ENCODE data around the gene DACH1. TPM values are rescaled to one million over a fixed set of nuclear protein-coding genes. Genes with fewer than 3 reads are reported as not detected.
"Not testable (repeated sequence)": the region's sequence is repeated elsewhere in the genome, so short reads cannot be mapped to it uniquely, and the experiment has no call there.

The DACH1 gene
- total RNA-seq, 5 donors from 2014 or later (not counting 1 experiment from before 2014, with no cell fraction given): 0.13 to 1.2 (median 0.23) TPM

GRCh38 chr13:71780546-71780945 is 86.5 kb downstream of the DACH1 start:
- H3K4me1 Mint-ChIP-seq: no peaks in the 10 kb centered on the region
- CTCF ChIA-PET: no interaction called here
- Histone ChIP-seq H3K9me3 (no peaks in the 10 kb centered on the region), H3K4me1 (ENCODE audit: control insufficient read depth in 1 of 2, extremely low read depth in 1 of 2, insufficient read depth in 2 of 2, low read length in 2 of 2) (no peaks in the 10 kb centered on the region), H3K36me3 (ENCODE audit: control insufficient read depth in 2 of 2, extremely low read depth in 1 of 2, insufficient read depth in 1 of 2, low read length in 1 of 2) (no peaks in the 10 kb centered on the region), H3K4me3 (ENCODE audit: control insufficient read depth in 1 of 2, extremely low read depth in 1 of 2, low read length in 1 of 2) (no peak overlapping the region), H3K27me3 (replicated peaks in 1 of 2; ENCODE audit: control insufficient read depth in 2 of 2, extremely low read depth in 1 of 2, insufficient read depth in 2 of 2, low read length in 1 of 2) (no peaks in the 10 kb centered on the region), H3K27ac (ENCODE audit: low read length) (no peak overlapping the region)
- no peaks in the 10 kb centered on the region for H3K36me3 Mint-ChIP-seq
- POLR2A ChIA-PET: interaction anchor here in 1 of 2 donors (0.5 kb wide), 1 partner anchor 636 kb away, joined by 3 read pairs; no protein-coding TSS in a partner anchor
- WGBS (ENCODE audit: insufficient coverage): no CpG with 5 or more reads among the region's 5 CpGs
- H3K27ac Mint-ChIP-seq: no peak overlapping the region
- no peak for ATAC-seq (replicated peaks in 1 of 4)
- no peak for DNase-seq
- H3K4me3 Mint-ChIP-seq: no peak overlapping the region
- no peaks in the 10 kb centered on the region for H3K27me3 Mint-ChIP-seq
- no peaks in the 10 kb centered on the region for H3K9me3 Mint-ChIP-seq

DNA sequence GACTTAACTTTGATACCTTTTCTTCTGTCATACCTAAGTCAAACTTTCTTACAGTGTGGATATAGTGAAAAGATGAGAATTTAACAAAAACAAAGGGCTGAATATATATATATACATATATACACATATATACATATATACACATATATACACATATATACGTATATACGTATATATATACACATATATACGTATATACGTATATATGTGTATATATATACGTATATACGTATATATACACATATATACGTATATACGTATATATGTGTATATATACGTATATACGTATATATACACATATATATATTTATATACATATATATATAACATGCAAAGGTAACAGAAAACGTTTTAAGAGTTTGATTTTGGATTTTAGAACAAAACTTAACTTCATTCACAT is 88.0 kb downstream of the DACH1 start:
- DNase-seq, H3K4me3 Mint-ChIP-seq: not testable (repeated sequence)

GRCh38 chr13:71775966-71776365 is 91.0 kb downstream of the DACH1 start:
- Histone ChIP-seq H3K9me3 (no peaks in the 10 kb centered on the region), H3K27ac (ENCODE audit: low read length) (no peak overlapping the region), H3K36me3 (ENCODE audit: control insufficient read depth in 2 of 2, extremely low read depth in 1 of 2, insufficient read depth in 1 of 2, low read length in 1 of 2) (no peaks in the 10 kb centered on the region), H3K4me3 (ENCODE audit: control insufficient read depth in 1 of 2, extremely low read depth in 1 of 2, low read length in 1 of 2) (no peak overlapping the region), H3K4me1 (ENCODE audit: control insufficient read depth in 1 of 2, extremely low read depth in 1 of 2, insufficient read depth in 2 of 2, low read length in 2 of 2) (no peaks in the 10 kb centered on the region), H3K27me3 (replicated peaks in 1 of 2; ENCODE audit: control insufficient read depth in 2 of 2, extremely low read depth in 1 of 2, insufficient read depth in 2 of 2, low read length in 1 of 2) (no peaks in the 10 kb centered on the region)
- no CpG with 5 or more reads among the region's 1 CpG for WGBS (ENCODE audit: insufficient coverage)
- H3K36me3 Mint-ChIP-seq: no peaks in the 10 kb centered on the region
- H3K27me3 Mint-ChIP-seq: no peaks in the 10 kb centered on the region
- DNase-seq: no peak
- ChIA-PET CTCF (no interaction called here), POLR2A (no interaction called here)
- ATAC-seq (replicated peaks in 1 of 4): no peak
- no peak overlapping the region for H3K27ac Mint-ChIP-seq
- no peak overlapping the region for H3K4me3 Mint-ChIP-seq
- no peaks in the 10 kb centered on the region for H3K4me1 Mint-ChIP-seq
- H3K9me3 Mint-ChIP-seq: no peaks in the 10 kb centered on the region

More for the DNA sequence above, 88.0 kb downstream of the DACH1 start:
- H3K9me3 Mint-ChIP-seq; H3K27ac Mint-ChIP-seq; H3K27me3 Mint-ChIP-seq; H3K27ac ChIP-seq (ENCODE audit: low read length); H3K27me3 ChIP-seq (replicated peaks in 1 of 2; ENCODE audit: control insufficient read depth in 2 of 2, extremely low read depth in 1 of 2, insufficient read depth in 2 of 2, low read length in 1 of 2); H3K36me3 ChIP-seq (ENCODE audit: control insufficient read depth in 2 of 2, extremely low read depth in 1 of 2, insufficient read depth in 1 of 2, low read length in 1 of 2); POLR2A ChIA-PET; H3K4me1 ChIP-seq (ENCODE audit: control insufficient read depth in 1 of 2, extremely low read depth in 1 of 2, insufficient read depth in 2 of 2, low read length in 2 of 2); ATAC-seq (replicated peaks in 1 of 4); H3K9me3 ChIP-seq; H3K4me3 ChIP-seq (ENCODE audit: control insufficient read depth in 1 of 2, extremely low read depth in 1 of 2, low read length in 1 of 2); H3K4me1 Mint-ChIP-seq; H3K36me3 Mint-ChIP-seq; CTCF ChIA-PET: not testable (repeated sequence)
- no CpG with 5 or more reads among the region's 11 CpGs for WGBS (ENCODE audit: insufficient coverage)

- DNase-seq (no peak), ATAC-seq (replicated peaks in 1 of 4) (no peak)
- H3K27me3 ChIP-seq (replicated peaks in 1 of 2; ENCODE audit: control insufficient read depth in 2 of 2, extremely low read depth in 1 of 2, insufficient read depth in 2 of 2, low read length in 1 of 2): no peaks in the 10 kb centered on the region
- H3K9me3 Mint-ChIP-seq: no peaks in the 10 kb centered on the region
- CTCF ChIA-PET: no interaction called here
- no peak overlapping the region for H3K4me3 Mint-ChIP-seq
- 100% methylated on average over 2 of the region's 4 CpGs for WGBS (ENCODE audit: insufficient coverage)
- H3K4me3 ChIP-seq (ENCODE audit: control insufficient read depth in 1 of 2, extremely low read depth in 1 of 2, low read length in 1 of 2): no peak overlapping the region
- H3K27me3 Mint-ChIP-seq: no peaks in the 10 kb centered on the region
- no peaks in the 10 kb centered on the region for H3K36me3 Mint-ChIP-seq
- H3K27ac Mint-ChIP-seq: no peak overlapping the region
- no peak overlapping the region for H3K27ac ChIP-seq (ENCODE audit: low read length)
- H3K36me3 ChIP-seq (ENCODE audit: control insufficient read depth in 2 of 2, extremely low read depth in 1 of 2, insufficient read depth in 1 of 2, low read length in 1 of 2): no peaks in the 10 kb centered on the region
- H3K4me1 ChIP-seq (ENCODE audit: control insufficient read depth in 1 of 2, extremely low read depth in 1 of 2, insufficient read depth in 2 of 2, low read length in 2 of 2): no peaks in the 10 kb centered on the region
- H3K4me1 Mint-ChIP-seq: no peaks in the 10 kb centered on the region
- POLR2A ChIA-PET: no interaction called here
- no peaks in the 10 kb centered on the region for H3K9me3 ChIP-seq
Measured at GRCh38 chr13:71774863-71775262, 92.1 kb downstream of the DACH1 start.

- H3K4me1 ChIP-seq (ENCODE audit: control insufficient read depth in 1 of 2, extremely low read depth in 1 of 2, insufficient read depth in 2 of 2, low read length in 2 of 2): no peaks in the 10 kb centered on the region
- no peak for DNase-seq
- Mint-ChIP-seq H3K27me3 (no peaks in the 10 kb centered on the region), H3K27ac (no peak overlapping the region), H3K9me3 (no peaks in the 10 kb centered on the region), H3K4me3 (no peak overlapping the region), H3K4me1 (no peaks in the 10 kb centered on the region), H3K36me3 (no peaks in the 10 kb centered on the region)
- H3K27me3 ChIP-seq (replicated peaks in 1 of 2; ENCODE audit: control insufficient read depth in 2 of 2, extremely low read depth in 1 of 2, insufficient read depth in 2 of 2, low read length in 1 of 2): no peaks in the 10 kb centered on the region
- ATAC-seq (replicated peaks in 1 of 4): no peak
- WGBS (ENCODE audit: insufficient coverage): 84% methylated on average over 3 of the region's 4 CpGs
- H3K27ac ChIP-seq (ENCODE audit: low read length): no peak overlapping the region
- H3K4me3 ChIP-seq (ENCODE audit: control insufficient read depth in 1 of 2, extremely low read depth in 1 of 2, low read length in 1 of 2): no peak overlapping the region
- CTCF ChIA-PET: no interaction called here
- POLR2A ChIA-PET: no interaction called here
- H3K9me3 ChIP-seq: no peaks in the 10 kb centered on the region
- no peaks in the 10 kb centered on the region for H3K36me3 ChIP-seq (ENCODE audit: control insufficient read depth in 2 of 2, extremely low read depth in 1 of 2, insufficient read depth in 1 of 2, low read length in 1 of 2)
Measured at GRCh38 chr13:71773531-71773930, 93.5 kb downstream of the DACH1 start.

GRCh38 chr13:71772361-71772760 is 94.6 kb downstream of the DACH1 start:
- Histone ChIP-seq H3K27ac (ENCODE audit: low read length) (no peak overlapping the region), H3K4me1 (ENCODE audit: control insufficient read depth in 1 of 2, extremely low read depth in 1 of 2, insufficient read depth in 2 of 2, low read length in 2 of 2) (no peaks in the 10 kb centered on the region), H3K36me3 (ENCODE audit: control insufficient read depth in 2 of 2, extremely low read depth in 1 of 2, insufficient read depth in 1 of 2, low read length in 1 of 2) (no peaks in the 10 kb centered on the region), H3K4me3 (ENCODE audit: control insufficient read depth in 1 of 2, extremely low read depth in 1 of 2, low read length in 1 of 2) (no peak overlapping the region), H3K27me3 (replicated peaks in 1 of 2; ENCODE audit: control insufficient read depth in 2 of 2, extremely low read depth in 1 of 2, insufficient read depth in 2 of 2, low read length in 1 of 2) (no peaks in the 10 kb centered on the region), H3K9me3 (no peaks in the 10 kb centered on the region)
- Mint-ChIP-seq H3K4me3 (no peak overlapping the region), H3K9me3 (no peaks in the 10 kb centered on the region), H3K27ac (no peak overlapping the region), H3K4me1 (no peaks in the 10 kb centered on the region), H3K27me3 (no peaks in the 10 kb centered on the region), H3K36me3 (no peaks in the 10 kb centered on the region)
- ChIA-PET POLR2A (no interaction called here), CTCF (no interaction called here)
- 80% methylated on average over 1 of the region's 1 CpG for WGBS (ENCODE audit: insufficient coverage)
- DNase-seq: no peak
- ATAC-seq (replicated peaks in 1 of 4): no peak

DNA sequence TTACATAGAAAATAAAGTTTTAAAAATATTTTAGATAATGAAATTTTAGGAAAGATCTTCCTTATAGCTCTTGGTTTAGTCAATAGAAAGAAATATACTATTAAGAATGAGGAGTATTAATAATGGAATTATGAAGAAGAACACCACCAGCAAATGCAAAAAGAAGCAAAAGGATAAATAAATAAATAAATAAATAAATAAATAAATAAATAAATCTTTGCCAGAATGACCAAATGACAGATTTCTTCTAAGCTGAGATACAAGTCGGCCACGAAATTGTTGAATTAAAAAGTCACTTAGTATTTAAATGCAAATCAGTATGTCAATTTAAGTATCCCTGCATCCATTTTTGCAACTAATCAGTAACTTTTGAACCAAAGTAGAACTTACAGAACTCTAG is 95.9 kb downstream of the DACH1 start:
- Mint-ChIP-seq H3K27ac (no peak overlapping the region), H3K4me1 (no peaks in the 10 kb centered on the region), H3K4me3 (no peak overlapping the region), H3K9me3 (no peaks in the 10 kb centered on the region), H3K36me3 (no peaks in the 10 kb centered on the region), H3K27me3 (no peaks in the 10 kb centered on the region)
- no peaks in the 10 kb centered on the region for H3K27me3 ChIP-seq (replicated peaks in 1 of 2; ENCODE audit: control insufficient read depth in 2 of 2, extremely low read depth in 1 of 2, insufficient read depth in 2 of 2, low read length in 1 of 2)
- ChIA-PET CTCF (interaction anchor here in 1 of 2 donors (0.6 kb wide), 1 partner anchor 1717 kb away, joined by 3 read pairs; no protein-coding TSS in a partner anchor), POLR2A (no interaction called here)
- no peaks in the 10 kb centered on the region for H3K9me3 ChIP-seq
- no peak for DNase-seq
- no peak overlapping the region for H3K27ac ChIP-seq (ENCODE audit: low read length)
- ATAC-seq (replicated peaks in 1 of 4): no peak
- H3K4me3 ChIP-seq (ENCODE audit: control insufficient read depth in 1 of 2, extremely low read depth in 1 of 2, low read length in 1 of 2): no peak overlapping the region
- H3K4me1 ChIP-seq (ENCODE audit: control insufficient read depth in 1 of 2, extremely low read depth in 1 of 2, insufficient read depth in 2 of 2, low read length in 2 of 2): no peaks in the 10 kb centered on the region
- no peaks in the 10 kb centered on the region for H3K36me3 ChIP-seq (ENCODE audit: control insufficient read depth in 2 of 2, extremely low read depth in 1 of 2, insufficient read depth in 1 of 2, low read length in 1 of 2)
- WGBS (ENCODE audit: insufficient coverage): no CpG with 5 or more reads among the region's 2 CpGs
